ENCODE data around the gene MBD6. TPM values are rescaled to one million over a fixed set of nuclear protein-coding genes. Genes with fewer than 3 reads are reported as not detected.

The MBD6 gene
- total and polyA plus RNA-seq, 2 of the 8 experiments (the other 6 are each of a cell fraction or from before 2014, with no cell fraction given): 3.9 to 32.3 TPM

GRCh38 chr12:57511161-57511560, 11.5 kb upstream of the MBD6 start (continued):
- no peak for TF ChIP-seq CHD7 (IDR thresholded peaks at IDR 0.05; ENCODE audit: insufficient replicate concordance, low read length)
- TF ChIP-seq KDM4A (IDR thresholded peaks at IDR 0.05; ENCODE audit: low read depth, low read length, severe bottlenecking): no peak
- no peak for TF ChIP-seq TAF7 (optimal IDR thresholded peaks at IDR 0.05; ENCODE audit: borderline replicate concordance, low read depth, low read length)
- TF ChIP-seq EP300 (IDR thresholded peaks at IDR 0.05; ENCODE audit: borderline replicate concordance in 1 of 2, low read depth in 2 of 2, low read length in 2 of 2): no peak
- TF ChIP-seq CHD2 (IDR thresholded peaks at IDR 0.05; ENCODE audit: low read length): no peak
- TF ChIP-seq CBX8 (IDR thresholded peaks at IDR 0.05; ENCODE audit: borderline replicate concordance, low read depth, low read length): no peak
- no peak for TF ChIP-seq GABPA (IDR thresholded peaks at IDR 0.05; ENCODE audit: borderline replicate concordance, insufficient read depth, low read length)
- no peak for TF ChIP-seq YY1 (IDR thresholded peaks at IDR 0.05; ENCODE audit: low read depth, low read length)
- no peak for TF ChIP-seq TCF12 (IDR thresholded peaks at IDR 0.05; ENCODE audit: low read depth, low read length)
- no peak for TF ChIP-seq SIN3A (conservative IDR thresholded peaks at IDR 0.05 in 1 of 2, IDR thresholded peaks at IDR 0.05 in 1 of 2; ENCODE audit: low read depth in 1 of 2, low read length in 2 of 2)
- TF ChIP-seq TBP (IDR thresholded peaks at IDR 0.05; ENCODE audit: low read depth, low read length): no peak
- no peak for TF ChIP-seq BACH1 (IDR thresholded peaks at IDR 0.05; ENCODE audit: low read length)

Data from H1 (cell line).